Breast epithelium (tissue), 3 donors: ENCODE data around the gene KLC1.

Experiments used
- CTCF ChIP-seq, 3 donors: fragments of 450-650 bp; IDR thresholded peaks; one replicate each; pipeline ENCODE4 v1.5.1; 2016 to 2017; ENCODE audit warnings: antibody characterized with exemption in 3 of 3, mild to moderate bottlenecking in 3 of 3, moderate library complexity in 3 of 3
- POLR2A ChIP-seq: fragments of 450-650 bp; IDR thresholded peaks from one replicate; pipeline ENCODE4 v1.6.1; 2016; ENCODE audit warnings: antibody characterized with exemption, mild to moderate bottlenecking, moderate library complexity

GRCh38 chr14:103627073-103628025, 1.7 kb upstream of the KLC1 start:
- TF ChIP-seq CTCF (IDR thresholded peaks at IDR 0.05) (no peak), POLR2A (no peak)
